GM15510 (cell line): ENCODE data around the gene SLC12A8.

Experiments
- POLR2A ChIP-seq: IDR thresholded peaks from 3 replicates; pipeline ENCODE4 v1.6.1; 2011; ENCODE audit warnings: borderline replicate concordance; ENCODE audit not compliant: insufficient read length; ENCODE audit errors: extremely low read depth

SLC12A8 gene

DNA sequence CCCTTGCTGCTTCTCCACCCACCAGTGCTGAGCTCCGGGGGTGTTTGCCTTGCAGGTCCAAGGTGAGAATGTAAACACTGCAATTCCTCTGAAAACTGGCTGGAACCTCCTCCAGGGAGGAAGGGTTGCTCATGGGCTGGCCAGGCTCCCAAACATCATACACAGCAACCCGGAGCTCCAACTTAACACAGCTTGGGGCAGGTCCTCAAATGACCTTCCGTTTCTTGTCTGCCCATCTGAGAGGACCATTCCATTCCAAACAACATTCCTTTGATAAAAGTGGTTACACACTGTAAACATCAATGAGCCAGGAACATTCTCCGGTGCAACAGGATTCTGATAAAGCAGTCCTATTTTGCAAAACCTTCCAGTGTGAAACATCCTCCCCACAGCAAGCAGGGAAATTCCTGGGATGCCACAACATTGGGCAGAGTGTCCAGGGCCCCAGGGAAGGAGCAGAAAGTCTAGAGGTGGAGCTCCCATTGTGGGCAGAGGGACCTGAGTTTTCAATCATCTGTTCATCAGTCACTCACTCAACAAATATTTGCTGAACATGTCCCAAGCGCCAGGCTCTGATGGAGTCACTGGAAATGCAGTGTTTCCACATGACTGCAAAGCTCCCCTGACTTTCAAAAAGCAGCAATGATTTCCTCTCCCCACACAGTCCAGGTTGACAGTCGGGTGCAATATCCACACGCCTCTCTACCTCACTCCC is 149.5 kb downstream of the SLC12A8 start:
- TF ChIP-seq POLR2A, result no peak

DNA sequence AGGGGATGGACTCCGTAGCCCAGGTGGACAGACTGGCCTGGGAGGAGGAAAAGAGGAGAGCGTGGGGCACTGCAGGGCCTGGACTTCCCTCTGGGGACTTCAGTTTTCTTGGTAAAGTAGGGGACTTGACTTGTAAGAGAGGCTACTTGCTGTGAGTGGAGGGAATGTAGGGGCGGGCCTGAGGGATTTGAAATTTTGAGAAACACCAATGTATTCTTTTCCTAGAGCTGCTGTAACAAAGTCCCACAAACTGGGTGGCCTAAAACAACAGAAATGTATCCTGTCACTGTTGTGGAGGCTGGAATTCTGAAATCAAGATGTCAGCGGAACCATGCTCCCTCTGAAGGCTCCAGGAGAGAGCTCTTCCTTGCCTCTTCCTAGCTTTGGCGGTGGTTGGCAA is 150.9 kb downstream of the SLC12A8 start:
- TF ChIP-seq POLR2A, result no peak

DNA sequence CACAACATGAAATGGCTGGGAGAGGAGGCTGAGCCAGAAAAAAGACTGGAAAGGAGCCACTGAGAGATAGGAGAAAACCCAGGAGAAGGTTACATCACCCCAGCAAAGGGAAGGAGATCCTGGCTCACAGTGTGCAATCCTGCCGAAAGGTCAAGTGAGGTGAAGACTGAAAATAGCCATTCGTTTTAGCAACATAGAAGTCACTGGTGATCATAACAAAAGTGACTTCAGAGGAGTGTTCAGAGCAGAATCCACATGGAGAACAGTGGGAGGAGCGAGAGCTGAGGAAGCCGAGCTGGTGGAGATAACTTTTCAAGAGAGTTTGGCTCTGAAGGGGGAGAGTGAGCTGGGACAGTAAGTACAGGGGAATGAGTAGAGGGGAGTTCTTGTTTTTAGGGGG is 151.4 kb downstream of the SLC12A8 start:
- no peak for TF ChIP-seq POLR2A

DNA sequence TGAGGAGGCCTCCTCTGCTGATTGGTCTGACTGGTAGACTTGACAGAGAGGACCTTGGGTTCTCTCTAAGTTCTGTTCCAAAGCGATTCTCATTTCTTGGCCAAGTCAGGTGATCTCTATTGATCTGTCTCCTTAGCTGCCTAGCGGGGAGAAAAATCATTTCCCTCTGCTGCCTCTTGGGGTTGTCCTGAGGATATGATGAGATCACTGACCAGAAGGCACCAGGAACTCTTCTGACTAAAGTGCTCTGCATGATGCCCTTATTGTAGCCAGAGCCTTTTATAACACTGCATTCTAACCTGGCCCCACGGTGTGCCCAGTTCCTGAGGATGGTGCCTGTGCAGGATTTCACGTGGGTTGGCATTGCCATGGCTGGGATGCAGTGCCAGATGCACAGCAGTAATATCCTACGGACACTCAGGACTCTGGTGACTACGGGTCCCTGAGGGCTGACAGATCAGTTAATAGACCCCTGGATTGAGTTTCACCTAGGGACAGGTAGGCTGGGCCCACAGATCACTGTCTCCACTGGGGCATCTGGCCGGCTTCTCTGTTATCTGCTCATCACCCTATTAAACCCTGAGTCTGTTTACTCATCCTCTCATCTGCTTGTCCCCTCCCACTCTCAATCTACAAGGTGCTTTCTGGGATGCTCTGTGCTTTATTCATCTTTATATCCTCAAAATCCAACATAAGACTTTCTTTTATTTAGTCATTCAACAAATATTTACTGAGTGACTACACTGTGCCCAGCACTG is 152.9 kb downstream of the SLC12A8 start:
- TF ChIP-seq POLR2A, result no peak

DNA sequence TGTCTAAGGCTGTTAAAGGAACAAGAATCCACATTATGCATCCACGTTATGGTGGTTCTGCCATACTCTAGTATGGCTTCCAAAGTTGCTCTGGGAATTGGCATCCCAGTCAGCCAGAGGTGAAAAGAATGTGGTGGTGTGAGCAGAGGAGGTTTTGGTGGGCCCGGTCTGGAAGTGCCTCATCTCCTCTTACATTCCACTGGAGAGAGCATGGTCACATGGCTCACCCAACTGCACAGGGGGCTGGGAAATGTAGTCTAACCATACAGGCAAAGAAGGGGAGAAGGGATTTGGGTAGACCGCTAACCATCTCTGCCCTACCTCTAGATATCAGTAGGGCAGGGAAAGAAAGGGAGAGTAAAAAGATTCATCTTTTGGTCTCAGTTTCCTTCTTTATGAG is 153.6 kb downstream of the SLC12A8 start:
- no peak for TF ChIP-seq POLR2A

DNA sequence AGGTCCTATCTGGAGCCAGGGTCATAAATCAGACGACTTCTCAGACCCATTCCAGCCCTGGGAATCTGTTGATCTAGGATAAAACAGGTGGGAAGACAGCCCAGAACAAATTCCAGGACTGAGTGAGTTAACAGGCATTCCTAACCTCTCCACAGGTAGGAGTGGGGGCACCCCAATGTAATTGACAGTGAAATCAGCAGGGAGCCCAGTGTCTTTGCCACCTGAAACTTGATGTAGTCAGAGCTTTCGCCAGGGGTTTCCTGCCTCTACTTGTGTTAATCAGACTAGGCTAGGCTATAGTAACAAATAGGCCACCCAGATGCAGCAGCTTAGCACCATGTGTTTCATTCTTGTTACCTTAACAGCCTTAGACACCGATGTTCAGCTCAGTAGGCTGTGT is 154.0 kb downstream of the SLC12A8 start:
- no peak for TF ChIP-seq POLR2A

DNA sequence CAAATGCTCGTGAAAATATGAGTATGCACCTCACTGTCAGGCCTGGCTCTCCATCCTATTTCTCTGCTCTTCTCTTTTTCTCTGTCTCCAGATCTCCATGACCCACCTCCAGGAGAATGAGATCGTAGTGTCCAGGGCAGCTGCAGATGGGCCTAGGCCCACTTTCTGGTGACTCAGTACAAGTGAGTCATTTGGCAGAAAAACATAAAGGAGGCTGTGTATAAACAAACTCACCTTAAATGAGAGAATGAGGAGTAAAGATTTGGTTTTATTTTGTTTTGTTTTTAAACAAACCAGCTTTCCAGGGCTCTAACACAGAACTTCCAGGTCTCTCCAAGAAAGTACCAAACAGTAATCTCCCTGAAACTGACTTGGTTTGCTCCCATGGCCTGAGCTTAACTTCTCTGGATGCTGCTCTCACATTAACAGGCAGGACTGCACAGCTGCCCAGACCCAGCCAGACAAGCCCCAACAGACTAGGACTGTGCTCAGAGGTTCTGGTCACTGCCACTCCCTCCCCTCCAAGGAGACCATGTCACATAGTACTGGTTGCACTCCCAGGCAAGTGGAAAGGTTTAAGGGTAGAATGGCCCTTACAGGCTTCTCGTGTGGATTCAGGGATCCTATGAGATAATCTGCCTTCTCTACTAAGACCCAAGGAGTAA is 155.2 kb downstream of the SLC12A8 start:
- no peak for TF ChIP-seq POLR2A

DNA sequence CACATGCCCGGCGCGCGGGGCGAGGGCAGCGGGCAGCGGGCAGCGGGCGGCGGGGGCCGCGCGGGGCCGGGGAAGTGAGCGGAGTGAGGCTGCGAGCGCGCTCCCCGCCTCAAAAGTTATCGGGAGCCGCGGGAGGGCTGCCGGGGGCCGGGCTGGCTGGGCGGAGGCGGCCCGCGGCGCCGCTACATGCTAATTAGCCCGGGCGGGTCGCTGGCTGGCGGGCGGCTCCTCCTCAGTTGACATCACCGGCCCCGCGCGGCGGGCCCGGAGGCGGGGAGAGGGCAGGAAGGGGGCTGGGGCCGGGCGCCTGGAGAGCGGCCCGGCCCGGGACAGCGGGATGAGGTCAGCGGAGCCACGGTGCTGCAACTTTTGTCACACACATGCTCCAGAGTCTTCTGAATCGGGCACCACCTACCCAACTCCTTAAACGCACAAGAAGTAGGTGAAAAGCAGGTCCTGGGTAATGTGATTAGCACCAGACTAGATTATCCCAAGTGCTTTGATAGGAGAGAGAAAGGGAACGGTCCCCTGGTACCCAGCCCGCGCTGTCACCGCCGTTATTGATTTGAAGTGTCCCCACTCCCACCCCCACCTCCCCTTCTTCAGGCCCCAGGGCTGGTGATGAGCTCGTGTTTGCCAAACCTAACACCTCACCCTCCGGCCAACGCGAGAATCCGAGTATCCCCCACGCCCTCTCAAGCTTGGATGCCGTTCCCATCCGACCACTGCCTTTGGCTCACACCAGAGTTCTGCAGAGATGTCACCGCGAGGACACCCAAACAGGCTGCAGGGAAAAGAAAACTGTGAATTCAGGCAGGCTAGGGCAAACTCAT is 156.4 kb downstream of the SLC12A8 start, which contains the start of gene HEG1:
Gene HEG1 (minus strand): TSS at position 85 of the 833 bp plus-strand sequence. CDS start 107 bp downstream, outside the sequence.
- TF ChIP-seq POLR2A, result peak; percentile 52

DNA sequence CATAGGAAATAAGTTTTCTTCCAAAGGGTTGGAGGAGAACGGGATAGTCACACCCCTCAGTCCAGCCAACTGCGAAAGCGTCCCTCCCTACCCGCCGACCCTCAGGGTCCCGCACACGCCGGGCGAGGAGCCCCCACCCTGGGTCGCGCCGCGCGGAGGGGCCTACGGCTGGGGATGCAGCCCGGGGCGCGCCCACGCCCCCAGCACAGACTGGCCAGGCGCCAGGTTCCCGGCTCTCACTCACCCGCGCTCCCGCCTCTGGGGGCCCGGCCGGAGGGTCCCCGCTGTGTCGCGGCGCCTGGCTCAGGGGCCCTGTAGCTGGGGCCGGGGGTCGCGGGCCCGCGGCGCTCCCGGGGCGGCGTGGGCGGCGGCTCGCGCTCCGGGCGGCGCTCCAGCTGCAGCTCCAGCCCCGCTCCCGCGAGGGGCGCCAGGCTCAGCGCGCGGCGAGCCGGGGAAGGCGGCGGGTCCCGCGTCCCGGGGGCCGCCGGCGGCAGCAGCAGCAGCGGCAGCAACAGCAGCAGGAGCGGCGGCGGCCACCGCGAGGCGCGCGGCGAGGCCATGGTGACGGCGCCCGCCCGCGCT is 157.1 kb downstream of the SLC12A8 start:
- TF ChIP-seq POLR2A, result no peak

DNA sequence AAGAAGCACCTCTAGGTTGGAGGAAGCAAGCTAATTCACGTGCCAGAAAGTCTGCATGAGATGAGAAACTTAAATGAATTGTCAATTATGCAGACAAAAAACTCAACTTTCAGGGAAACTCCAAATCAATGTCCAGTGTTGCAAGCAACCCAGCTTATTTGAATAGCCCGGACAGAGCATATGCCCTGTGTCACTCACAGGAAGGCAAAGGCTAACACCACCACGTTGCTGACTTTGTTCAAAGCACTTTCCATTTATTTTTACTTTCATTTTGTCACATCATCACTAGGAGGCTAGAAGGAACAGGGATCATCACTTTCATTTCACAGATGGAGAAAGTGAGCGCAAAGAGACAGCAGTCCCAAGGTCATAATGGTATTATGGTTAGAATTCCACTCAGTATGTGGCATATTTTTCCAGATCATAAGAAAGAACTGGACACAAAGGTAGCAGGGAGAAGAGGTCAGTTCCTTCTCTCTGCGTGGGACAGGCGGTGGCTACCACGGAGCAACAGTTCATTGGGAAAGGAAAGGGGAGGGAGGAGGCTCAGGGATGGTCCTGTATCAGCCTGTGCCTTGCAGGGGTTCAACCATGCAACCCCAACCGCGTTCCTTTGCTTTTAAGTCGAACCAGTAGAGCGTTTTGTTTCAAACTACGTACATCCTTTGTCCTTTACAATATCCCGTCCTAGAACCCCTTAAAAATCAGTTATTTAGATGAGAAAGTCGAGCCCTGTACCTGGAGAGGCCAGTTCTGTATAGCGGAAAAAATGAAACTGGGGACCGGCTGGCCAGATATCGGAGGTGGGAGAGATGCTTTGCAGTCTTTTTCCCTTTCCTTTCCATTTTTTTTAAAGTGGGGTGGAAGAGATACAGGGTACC is 157.9 kb downstream of the SLC12A8 start:
- TF ChIP-seq POLR2A, result no peak

DNA sequence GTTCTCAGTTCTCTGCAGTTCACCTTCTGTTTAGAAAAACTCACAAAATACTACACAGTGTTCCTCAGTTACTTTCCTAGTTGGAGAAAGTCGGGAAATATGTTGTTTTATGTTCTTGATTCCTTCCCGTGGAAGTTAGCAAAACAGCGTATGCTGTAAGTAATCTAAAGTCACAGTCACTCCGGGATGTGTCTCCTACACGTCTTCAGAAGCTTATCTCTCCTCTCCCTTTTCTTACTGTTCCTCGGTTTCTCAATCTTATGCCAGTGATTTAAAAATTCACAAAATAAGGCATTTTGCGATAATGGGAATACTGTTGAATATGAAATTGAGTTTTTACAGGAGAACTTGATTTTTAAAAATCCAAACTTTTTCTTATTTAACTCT is 158.5 kb downstream of the SLC12A8 start:
- TF ChIP-seq POLR2A, result no peak

DNA sequence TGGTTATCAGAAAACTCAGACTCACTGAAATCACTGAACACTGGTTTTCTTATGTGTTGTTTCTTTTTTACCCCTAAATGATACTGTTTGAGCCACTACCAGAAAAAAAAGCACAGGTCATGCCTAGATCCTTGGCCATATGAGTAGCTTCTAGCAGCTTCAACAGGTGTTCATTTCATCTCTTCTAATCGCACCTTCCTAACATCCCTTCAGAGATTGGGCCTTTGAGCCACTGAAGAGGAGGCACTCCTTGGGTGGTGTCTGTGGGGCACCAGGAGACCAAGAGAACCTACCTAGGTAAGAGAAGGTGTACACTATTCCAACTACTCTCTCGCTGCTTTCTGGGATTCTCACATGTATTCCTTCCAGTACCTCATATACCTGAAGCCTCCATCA is 159.2 kb downstream of the SLC12A8 start:
- TF ChIP-seq POLR2A, result no peak

DNA sequence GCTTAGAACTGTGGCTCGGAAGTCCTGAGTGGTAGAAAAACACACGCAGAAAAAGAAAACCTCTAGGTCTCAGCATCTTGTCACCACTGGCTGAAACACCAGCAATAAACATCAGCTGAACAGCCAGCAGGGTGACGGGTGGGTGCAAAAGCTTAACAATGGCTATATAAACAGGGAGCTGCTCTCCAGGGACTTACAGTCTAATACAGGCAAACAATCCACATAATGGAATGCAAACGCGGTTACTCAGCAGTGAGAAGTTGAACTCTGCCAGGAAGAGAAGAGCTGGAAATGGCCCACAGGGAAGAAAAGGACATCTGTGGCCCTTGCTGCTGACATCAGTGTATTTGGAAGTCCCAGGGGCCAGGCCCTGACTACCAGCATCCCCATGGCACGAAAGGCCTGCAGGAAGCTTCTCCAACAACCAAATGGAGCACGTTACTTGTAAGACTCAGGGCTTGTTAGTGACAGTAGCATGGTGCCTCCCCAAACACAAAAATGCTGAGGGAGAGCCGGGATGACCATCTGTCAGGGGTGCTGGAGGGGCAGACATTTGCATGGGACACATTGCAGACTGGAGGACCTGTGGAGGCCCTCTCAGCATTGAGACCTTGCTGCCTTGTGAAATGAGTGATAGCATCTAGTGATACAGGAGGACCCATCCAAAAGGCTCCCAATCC is 159.8 kb downstream of the SLC12A8 start:
- no peak for TF ChIP-seq POLR2A

DNA sequence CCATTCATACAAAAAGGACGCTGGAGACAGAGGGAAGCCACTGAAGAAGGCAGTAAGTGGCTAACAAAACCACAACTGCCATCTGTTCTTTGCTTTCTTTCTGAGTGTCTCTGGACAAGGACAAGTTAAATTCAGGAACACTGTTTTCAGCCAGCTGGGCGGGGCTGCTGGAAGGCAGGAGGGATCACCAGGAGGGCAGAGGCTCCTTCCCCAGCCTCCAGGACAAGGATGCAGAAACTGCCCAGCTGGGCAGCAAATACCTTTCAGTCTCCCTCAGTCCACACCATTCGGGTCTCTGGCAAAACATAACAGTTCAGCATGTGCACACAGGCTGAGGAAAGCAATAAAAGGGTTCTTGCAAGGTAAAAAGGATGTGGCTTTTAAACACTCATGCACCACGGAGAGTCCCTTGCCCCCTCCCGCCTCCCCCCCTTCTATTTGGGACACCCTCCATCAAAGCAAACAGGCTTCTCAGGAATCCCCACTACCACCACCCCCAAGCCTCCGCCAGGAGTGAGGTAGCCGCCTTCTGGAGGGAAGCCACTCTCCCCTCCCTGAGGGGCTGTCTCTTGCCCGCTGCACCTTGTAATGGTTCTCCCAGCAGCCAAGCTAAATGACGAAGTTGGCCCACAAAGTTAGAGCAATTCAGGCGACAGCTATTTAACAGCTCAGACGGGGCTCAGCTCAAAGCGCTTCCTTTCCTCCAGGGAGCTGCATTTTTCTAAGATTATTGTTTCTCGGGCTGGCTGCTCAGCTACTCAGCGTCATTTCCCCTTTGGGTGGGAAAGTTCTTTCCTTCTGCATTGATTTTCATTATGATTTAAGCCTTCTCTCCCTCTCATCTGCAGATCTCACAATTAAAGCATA is 160.6 kb downstream of the SLC12A8 start:
- no peak for TF ChIP-seq POLR2A
